ENCODE data around the gene C5orf58.

The C5orf58 gene

GRCh38 chr5:170269579-170269978, 36.8 kb downstream of the C5orf58 start:
- Histone ChIP-seq H3K36me3 (ENCODE audit: control insufficient read depth, insufficient read depth, low read length) (no peaks in the 10 kb centered on the region), H3K9me3 (ENCODE audit: control insufficient read depth, insufficient read depth, low read length) (no peaks in the 10 kb centered on the region), H3K4me3 (ENCODE audit: low read depth, low read length) (no peak overlapping the region), H3K9ac (ENCODE audit: low read depth, low read length) (no peak overlapping the region), H3K27ac (ENCODE audit: low read depth, low read length) (no peak overlapping the region), H3K27me3 (ENCODE audit: control insufficient read depth, insufficient read depth, low read length) (no peaks in the 10 kb centered on the region), H3K4me1 (ENCODE audit: control insufficient read depth, insufficient read depth, low read length) (peaks cover 25% of the 10 kb centered on the region)

- Histone ChIP-seq H3K4me1 (ENCODE audit: control insufficient read depth, insufficient read depth, low read length) (peaks cover 20% of the 10 kb centered on the region), H3K36me3 (ENCODE audit: control insufficient read depth, insufficient read depth, low read length) (no peaks in the 10 kb centered on the region), H3K27ac (ENCODE audit: low read depth, low read length) (no peak overlapping the region), H3K9me3 (ENCODE audit: control insufficient read depth, insufficient read depth, low read length) (no peaks in the 10 kb centered on the region), H3K4me3 (ENCODE audit: low read depth, low read length) (no peak overlapping the region), H3K27me3 (ENCODE audit: control insufficient read depth, insufficient read depth, low read length) (0 out of 2 replicates have a peak, but pooled peaks cover 3% of the 10 kb centered on the region), H3K9ac (ENCODE audit: low read depth, low read length) (no peak overlapping the region)
Measured at GRCh38 chr5:170270293-170271069, 37.7 kb downstream of the C5orf58 start.

GRCh38 chr5:170273968-170274710, 41.4 kb downstream of the C5orf58 start:
- H3K36me3 ChIP-seq (ENCODE audit: control insufficient read depth, insufficient read depth, low read length): no peaks in the 10 kb centered on the region
- peaks cover 11% of the 10 kb centered on the region; the same call in 1 of the 2 replicates for H3K27me3 ChIP-seq (ENCODE audit: control insufficient read depth, insufficient read depth, low read length)
- H3K9ac ChIP-seq (ENCODE audit: low read depth, low read length): no peak overlapping the region
- no peaks in the 10 kb centered on the region for H3K9me3 ChIP-seq (ENCODE audit: control insufficient read depth, insufficient read depth, low read length)
- H3K4me1 ChIP-seq (ENCODE audit: control insufficient read depth, insufficient read depth, low read length): peaks cover 17% of the 10 kb centered on the region
- H3K4me3 ChIP-seq (ENCODE audit: low read depth, low read length): no peak overlapping the region
- no peak overlapping the region for H3K27ac ChIP-seq (ENCODE audit: low read depth, low read length)

GRCh38 chr5:170275376-170275994, 42.7 kb downstream of the C5orf58 start:
- H3K36me3 ChIP-seq (ENCODE audit: control insufficient read depth, insufficient read depth, low read length): no peaks in the 10 kb centered on the region
- H3K9me3 ChIP-seq (ENCODE audit: control insufficient read depth, insufficient read depth, low read length): no peaks in the 10 kb centered on the region
- no peak overlapping the region for H3K27ac ChIP-seq (ENCODE audit: low read depth, low read length)
- no peak overlapping the region for H3K4me3 ChIP-seq (ENCODE audit: low read depth, low read length)
- peaks cover 30% of the 10 kb centered on the region for H3K4me1 ChIP-seq (ENCODE audit: control insufficient read depth, insufficient read depth, low read length)
- H3K9ac ChIP-seq (ENCODE audit: low read depth, low read length): no peak overlapping the region
- peaks cover 11% of the 10 kb centered on the region; the same call in 1 of the 2 replicates for H3K27me3 ChIP-seq (ENCODE audit: control insufficient read depth, insufficient read depth, low read length)

- Histone ChIP-seq H3K4me1 (ENCODE audit: control insufficient read depth, insufficient read depth, low read length) (peaks cover 31% of the 10 kb centered on the region), H3K4me3 (ENCODE audit: low read depth, low read length) (no peak overlapping the region), H3K36me3 (ENCODE audit: control insufficient read depth, insufficient read depth, low read length) (no peaks in the 10 kb centered on the region), H3K27me3 (ENCODE audit: control insufficient read depth, insufficient read depth, low read length) (peaks cover 11% of the 10 kb centered on the region; the same call in 1 of the 2 replicates), H3K9ac (ENCODE audit: low read depth, low read length) (no peak overlapping the region), H3K27ac (ENCODE audit: low read depth, low read length) (no peak overlapping the region), H3K9me3 (ENCODE audit: control insufficient read depth, insufficient read depth, low read length) (no peaks in the 10 kb centered on the region)
Measured at GRCh38 chr5:170276140-170276539, 43.4 kb downstream of the C5orf58 start.

GRCh38 chr5:170277867-170278281, 45.1 kb downstream of the C5orf58 start:
- Histone ChIP-seq H3K36me3 (ENCODE audit: control insufficient read depth, insufficient read depth, low read length) (no peaks in the 10 kb centered on the region), H3K9me3 (ENCODE audit: control insufficient read depth, insufficient read depth, low read length) (no peaks in the 10 kb centered on the region), H3K4me1 (ENCODE audit: control insufficient read depth, insufficient read depth, low read length) (peaks cover 31% of the 10 kb centered on the region), H3K27ac (ENCODE audit: low read depth, low read length) (no peak overlapping the region), H3K9ac (ENCODE audit: low read depth, low read length) (no peak overlapping the region), H3K27me3 (ENCODE audit: control insufficient read depth, insufficient read depth, low read length) (peaks cover 11% of the 10 kb centered on the region; the same call in 1 of the 2 replicates), H3K4me3 (ENCODE audit: low read depth, low read length) (no peak overlapping the region)

- no peak overlapping the region for H3K27ac ChIP-seq (ENCODE audit: low read depth, low read length)
- peaks cover 31% of the 10 kb centered on the region for H3K4me1 ChIP-seq (ENCODE audit: control insufficient read depth, insufficient read depth, low read length)
- peaks cover 11% of the 10 kb centered on the region; the same call in 1 of the 2 replicates for H3K27me3 ChIP-seq (ENCODE audit: control insufficient read depth, insufficient read depth, low read length)
- peaks cover 5% of the 10 kb centered on the region; the same call in 1 of the 2 replicates for H3K9me3 ChIP-seq (ENCODE audit: control insufficient read depth, insufficient read depth, low read length)
- no peak overlapping the region for H3K9ac ChIP-seq (ENCODE audit: low read depth, low read length)
- H3K36me3 ChIP-seq (ENCODE audit: control insufficient read depth, insufficient read depth, low read length): no peaks in the 10 kb centered on the region
- H3K4me3 ChIP-seq (ENCODE audit: low read depth, low read length): no peak overlapping the region
Measured at GRCh38 chr5:170278611-170279458, 46.0 kb downstream of the C5orf58 start.

GRCh38 chr5:170279459-170279817, 46.7 kb downstream of the C5orf58 start:
- Histone ChIP-seq H3K9ac (ENCODE audit: low read depth, low read length) (no peak overlapping the region), H3K9me3 (ENCODE audit: control insufficient read depth, insufficient read depth, low read length) (peaks cover 9% of the 10 kb centered on the region; the same call in 1 of the 2 replicates), H3K27ac (ENCODE audit: low read depth, low read length) (no peak overlapping the region), H3K4me1 (ENCODE audit: control insufficient read depth, insufficient read depth, low read length) (peaks cover 27% of the 10 kb centered on the region), H3K4me3 (ENCODE audit: low read depth, low read length) (no peak overlapping the region), H3K36me3 (ENCODE audit: control insufficient read depth, insufficient read depth, low read length) (no peaks in the 10 kb centered on the region), H3K27me3 (ENCODE audit: control insufficient read depth, insufficient read depth, low read length) (peaks cover 11% of the 10 kb centered on the region; the same call in 1 of the 2 replicates)

GRCh38 chr5:170280011-170280493, 47.3 kb downstream of the C5orf58 start:
- peaks cover 27% of the 10 kb centered on the region for H3K4me1 ChIP-seq (ENCODE audit: control insufficient read depth, insufficient read depth, low read length)
- H3K27ac ChIP-seq (ENCODE audit: low read depth, low read length): peak overlapping the region; percentile 37
- H3K9ac ChIP-seq (ENCODE audit: low read depth, low read length): no peak overlapping the region
- H3K4me3 ChIP-seq (ENCODE audit: low read depth, low read length): no peak overlapping the region
- no peaks in the 10 kb centered on the region for H3K36me3 ChIP-seq (ENCODE audit: control insufficient read depth, insufficient read depth, low read length)
- peaks cover 9% of the 10 kb centered on the region; the same call in 1 of the 2 replicates for H3K9me3 ChIP-seq (ENCODE audit: control insufficient read depth, insufficient read depth, low read length)
- peaks cover 11% of the 10 kb centered on the region; the same call in 1 of the 2 replicates for H3K27me3 ChIP-seq (ENCODE audit: control insufficient read depth, insufficient read depth, low read length)

- H3K27ac ChIP-seq (ENCODE audit: low read depth, low read length): no peak overlapping the region
- H3K9ac ChIP-seq (ENCODE audit: low read depth, low read length): no peak overlapping the region
- H3K36me3 ChIP-seq (ENCODE audit: control insufficient read depth, insufficient read depth, low read length): no peaks in the 10 kb centered on the region
- H3K4me3 ChIP-seq (ENCODE audit: low read depth, low read length): no peak overlapping the region
- peaks cover 35% of the 10 kb centered on the region for H3K4me1 ChIP-seq (ENCODE audit: control insufficient read depth, insufficient read depth, low read length)
- peaks cover 9% of the 10 kb centered on the region; the same call in 1 of the 2 replicates for H3K9me3 ChIP-seq (ENCODE audit: control insufficient read depth, insufficient read depth, low read length)
- no peaks in the 10 kb centered on the region for H3K27me3 ChIP-seq (ENCODE audit: control insufficient read depth, insufficient read depth, low read length)
Measured at GRCh38 chr5:170283296-170283695, 50.5 kb downstream of the C5orf58 start.
